ENCODE measurements around the gene NUTM1. TPM values are rescaled to one million over a fixed set of nuclear protein-coding genes. Genes with fewer than 3 reads are reported as not detected.
"Not testable (repeated sequence)": the region's sequence is repeated elsewhere in the genome, so short reads cannot be mapped to it uniquely, and the experiment has no call there.

Gene NUTM1
- polyA plus RNA-seq, 1 of the 3 experiments (the other 2 are of a cell fraction): not detected

DNA sequence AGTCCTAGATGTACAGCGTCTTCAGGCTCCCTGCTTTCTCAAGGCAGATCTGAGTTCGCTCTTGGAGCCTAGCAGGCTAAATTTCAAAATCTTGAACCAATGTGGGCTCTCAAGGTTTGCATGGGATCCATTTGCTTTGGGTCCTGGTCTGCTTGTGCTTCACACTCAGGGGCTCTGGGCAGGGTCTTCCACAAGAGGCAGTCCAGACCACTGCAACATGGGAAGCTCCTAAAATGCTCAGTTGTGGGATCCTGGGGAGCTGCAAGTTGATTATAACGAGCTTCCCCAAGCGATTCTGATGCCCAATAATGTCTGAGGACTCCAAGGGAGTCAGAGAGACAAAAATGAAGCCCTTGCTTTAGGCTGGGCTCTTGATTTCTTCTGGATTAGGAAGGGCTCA lies 6.7 kb downstream of the NUTM1 start:
- no peak overlapping the region for H3K4me3 ChIP-seq (ENCODE audit: low read depth in 2 of 2, low read length in 1 of 2)
- H3K27ac ChIP-seq (ENCODE audit: low read depth in 2 of 2, low read length in 1 of 2): no peak overlapping the region
- TF ChIP-seq CTCF (IDR thresholded peaks at IDR 0.05) (no peak), TEAD4 (IDR thresholded peaks at IDR 0.05; ENCODE audit: borderline replicate concordance, insufficient read depth) (no peak), TAF1 (IDR thresholded peaks at IDR 0.05; ENCODE audit: borderline replicate concordance, low read depth, low read length) (no peak), POLR2AphosphoS5 (IDR thresholded peaks at IDR 0.05; ENCODE audit: low read depth, low read length) (no peak), FOSL2 (IDR thresholded peaks at IDR 0.05; ENCODE audit: borderline replicate concordance, low read depth) (no peak)
- TF ChIP-seq, protein P1, sequence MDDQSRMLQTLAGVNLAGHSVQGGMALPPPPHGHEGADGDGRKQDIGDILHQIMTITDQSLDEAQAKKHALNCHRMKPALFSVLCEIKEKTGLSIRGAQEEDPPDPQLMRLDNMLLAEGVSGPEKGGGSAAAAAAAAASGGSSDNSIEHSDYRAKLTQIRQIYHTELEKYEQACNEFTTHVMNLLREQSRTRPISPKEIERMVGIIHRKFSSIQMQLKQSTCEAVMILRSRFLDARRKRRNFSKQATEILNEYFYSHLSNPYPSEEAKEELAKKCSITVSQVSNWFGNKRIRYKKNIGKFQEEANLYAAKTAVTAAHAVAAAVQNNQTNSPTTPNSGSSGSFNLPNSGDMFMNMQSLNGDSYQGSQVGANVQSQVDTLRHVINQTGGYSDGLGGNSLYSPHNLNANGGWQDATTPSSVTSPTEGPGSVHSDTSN (IDR thresholded peaks at IDR 0.05): no peak
- no peaks in the 10 kb centered on the region for H3K4me1 ChIP-seq (ENCODE audit: control insufficient read depth in 1 of 2, insufficient read depth in 2 of 2, low read depth in 1 of 2, low read length in 1 of 2)
- no peaks in the 10 kb centered on the region for H3K36me3 ChIP-seq (replicated peaks in 1 of 2; ENCODE audit: control insufficient read depth in 1 of 2, insufficient read depth in 2 of 2, low read length in 1 of 2)
- no peaks in the 10 kb centered on the region for H4K20me1 ChIP-seq (ENCODE audit: insufficient read depth)
- no peak overlapping the region for H3K4me2 ChIP-seq
- no peak overlapping the region for H2AFZ ChIP-seq (ENCODE audit: low read depth)
- H3K79me2 ChIP-seq (ENCODE audit: insufficient read depth): no peaks in the 10 kb centered on the region
- no peak for DNase-seq
- ChIA-PET POLR2A (no interaction called here), CTCF (interaction anchor here (0.9 kb wide), 1 partner anchor 18 kb away, joined by 3 read pairs; the partner anchor contains the start of gene LPCAT4)
- no peaks in the 10 kb centered on the region for H3K9me2 ChIP-seq
- no peak overlapping the region for H3K9ac ChIP-seq
- 54% methylated on average over 4 of the region's 4 CpGs for WGBS (ENCODE audit: low lambda C conversion rate)
- no peaks in the 10 kb centered on the region for H3K27me3 ChIP-seq (ENCODE audit: insufficient read depth)
- H3K9me3 ChIP-seq: no peaks in the 10 kb centered on the region
- no peaks in the 10 kb centered on the region for H3F3A ChIP-seq (replicated peaks; ENCODE audit: insufficient read depth)

- 92% methylated on average over 12 of the region's 12 CpGs for WGBS (ENCODE audit: low lambda C conversion rate)
- H3F3A ChIP-seq (replicated peaks; ENCODE audit: insufficient read depth); DNase-seq; H3K4me2 ChIP-seq; H3K9ac ChIP-seq; H3K9me3 ChIP-seq; H3K4me3 ChIP-seq (ENCODE audit: low read depth in 2 of 2, low read length in 1 of 2); H3K79me2 ChIP-seq (ENCODE audit: insufficient read depth); H3K9me2 ChIP-seq; H3K27me3 ChIP-seq (ENCODE audit: insufficient read depth); POLR2A ChIA-PET; H2AFZ ChIP-seq (ENCODE audit: low read depth); H3K27ac ChIP-seq (ENCODE audit: low read depth in 2 of 2, low read length in 1 of 2); H4K20me1 ChIP-seq (ENCODE audit: insufficient read depth); H3K4me1 ChIP-seq (ENCODE audit: control insufficient read depth in 1 of 2, insufficient read depth in 2 of 2, low read depth in 1 of 2, low read length in 1 of 2): not testable (repeated sequence)
- CTCF ChIA-PET: interaction anchor here (2.1 kb wide), 1 partner anchor 14 kb away, joined by 15 read pairs; the partner anchor contains the start of gene LPCAT4
- peaks cover 0 to 16% of the 10 kb centered on the region in 2 experiments for H3K36me3 ChIP-seq (replicated peaks in 1 of 2; ENCODE audit: control insufficient read depth in 1 of 2, insufficient read depth in 2 of 2, low read length in 1 of 2)
These were observed 9.9 kb downstream of the NUTM1 start for GRCh38 chr15:34352996-34353395.

DNA sequence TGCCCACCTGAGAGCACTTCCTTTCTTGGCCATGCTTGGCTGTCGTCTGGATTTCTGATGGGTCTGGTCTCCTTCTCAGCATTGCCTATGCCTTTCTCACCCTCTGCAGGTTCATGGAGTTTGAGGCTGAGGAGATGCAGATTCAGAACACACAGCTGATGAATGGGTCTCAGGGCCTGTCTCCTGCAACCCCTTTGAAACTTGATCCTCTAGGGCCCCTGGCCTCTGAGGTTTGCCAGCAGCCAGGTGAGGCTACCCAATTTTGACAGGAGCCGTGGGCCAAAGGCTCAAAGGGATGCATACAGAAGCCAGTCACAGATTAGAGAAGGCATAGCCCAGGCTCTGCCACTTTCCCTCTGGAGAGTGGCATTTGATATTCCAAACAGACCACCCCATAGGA lies 10.5 kb downstream of the NUTM1 start:
- WGBS (ENCODE audit: low lambda C conversion rate): 92% methylated on average over 2 of the region's 2 CpGs
- no peak overlapping the region for H3K4me3 ChIP-seq (ENCODE audit: low read depth in 2 of 2, low read length in 1 of 2)
- no peak overlapping the region for H3K27ac ChIP-seq (ENCODE audit: low read depth in 2 of 2, low read length in 1 of 2)
- H3K9ac ChIP-seq: no peak overlapping the region
- no peaks in the 10 kb centered on the region for H3K9me2 ChIP-seq
- no peaks in the 10 kb centered on the region for H3K4me1 ChIP-seq (ENCODE audit: control insufficient read depth in 1 of 2, insufficient read depth in 2 of 2, low read depth in 1 of 2, low read length in 1 of 2)
- no peak overlapping the region for H3K4me2 ChIP-seq
- H4K20me1 ChIP-seq (ENCODE audit: insufficient read depth): no peaks in the 10 kb centered on the region
- TF ChIP-seq IRF3 (IDR thresholded peaks at IDR 0.05; ENCODE audit: low read depth, low read length): no peak
- H3K79me2 ChIP-seq (ENCODE audit: insufficient read depth): no peaks in the 10 kb centered on the region
- no peaks in the 10 kb centered on the region for H3F3A ChIP-seq (replicated peaks; ENCODE audit: insufficient read depth)
- H3K9me3 ChIP-seq: no peaks in the 10 kb centered on the region
- peaks cover 0 to 21% of the 10 kb centered on the region in 2 experiments for H3K36me3 ChIP-seq (replicated peaks in 1 of 2; ENCODE audit: control insufficient read depth in 1 of 2, insufficient read depth in 2 of 2, low read length in 1 of 2)
- POLR2A ChIA-PET: interaction anchor here (1.4 kb wide), 1 partner anchor 16 kb away, joined by 3 read pairs; the partner anchor contains the start of gene SLC12A6
- no peak overlapping the region for H2AFZ ChIP-seq (ENCODE audit: low read depth)
- no peak for DNase-seq
- CTCF ChIA-PET: interaction anchor here (2.1 kb wide), 1 partner anchor 13 kb away, joined by 15 read pairs; the partner anchor contains the start of gene LPCAT4
- H3K27me3 ChIP-seq (ENCODE audit: insufficient read depth): no peaks in the 10 kb centered on the region

Measured in SK-N-SH (cell line).